Stimulated activated CD8-positive, alpha-beta memory T cell treated with anti-CD3 and anti-CD28 coated beads, Interleukin-4, amount 100 ng/mL, for 1 hour (primary cell): Measurements from ENCODE around the gene CHI3L2.

Source experiments
- DNase-seq, 2 donors: peaks; one replicate each; pipeline ENCODE4 v3.0.0-alpha.2; 2020; ENCODE audit warnings: low read depth in 2 of 2, low spot score in 1 of 2

The CHI3L2 gene

GRCh38 chr1:111290104-111290503 lies 62.6 kb downstream of the CHI3L2 start:
- DNase-seq = no peak

- no peak for DNase-seq
These were observed 63.1 kb downstream of the CHI3L2 start, which contains the start of gene CHIA for GRCh38 chr1:111290630-111291029. TSS of gene CHIA (plus strand) at chr1:111290851. CDS start at chr1:111310468, 19,617 bp downstream.
